ENCODE measurements around the gene L2HGDH.
"Not testable (repeated sequence)": the region's sequence is repeated elsewhere in the genome, so short reads cannot be mapped to it uniquely, and the experiment has no call there.

L2HGDH gene

GRCh38 chr14:50311972-50312733 lies at the start of gene L2HGDH, which contains the start of gene DMAC2L:
Gene L2HGDH (minus strand): TSS chr14:50312229. CDS start chr14:50312150, 79 bp downstream.
Gene DMAC2L (plus strand): TSS chr14:50312324. CDS start chr14:50321488, 9,164 bp downstream.
- DNase-seq, result peak; percentile 96

GRCh38 chr14:50360851-50361250 lies 48.8 kb upstream of the L2HGDH start:
- DNase-seq, result no peak

DNA sequence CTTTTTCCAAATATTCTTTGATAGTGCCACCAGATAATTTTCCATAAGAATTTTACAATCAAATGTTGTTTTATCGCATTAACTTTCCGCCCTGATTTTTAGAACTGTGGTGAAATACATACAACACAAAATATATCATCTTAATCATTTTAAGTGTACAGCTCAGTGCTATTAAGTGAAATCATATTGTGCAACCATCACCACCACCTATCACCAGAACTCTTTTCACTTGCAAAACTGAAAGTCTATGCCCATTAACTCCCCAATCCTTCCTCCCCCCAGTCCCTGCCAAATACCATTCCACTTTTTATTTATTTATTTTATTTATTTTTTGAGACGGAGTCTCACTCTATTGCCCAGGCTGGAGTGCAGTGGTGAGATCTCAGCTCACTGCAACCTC lies 48.1 kb upstream of the L2HGDH start:
- DNase-seq, result no peak

- no peak for DNase-seq
Observed at GRCh38 chr14:50359631-50360030, 47.6 kb upstream of the L2HGDH start.

DNA sequence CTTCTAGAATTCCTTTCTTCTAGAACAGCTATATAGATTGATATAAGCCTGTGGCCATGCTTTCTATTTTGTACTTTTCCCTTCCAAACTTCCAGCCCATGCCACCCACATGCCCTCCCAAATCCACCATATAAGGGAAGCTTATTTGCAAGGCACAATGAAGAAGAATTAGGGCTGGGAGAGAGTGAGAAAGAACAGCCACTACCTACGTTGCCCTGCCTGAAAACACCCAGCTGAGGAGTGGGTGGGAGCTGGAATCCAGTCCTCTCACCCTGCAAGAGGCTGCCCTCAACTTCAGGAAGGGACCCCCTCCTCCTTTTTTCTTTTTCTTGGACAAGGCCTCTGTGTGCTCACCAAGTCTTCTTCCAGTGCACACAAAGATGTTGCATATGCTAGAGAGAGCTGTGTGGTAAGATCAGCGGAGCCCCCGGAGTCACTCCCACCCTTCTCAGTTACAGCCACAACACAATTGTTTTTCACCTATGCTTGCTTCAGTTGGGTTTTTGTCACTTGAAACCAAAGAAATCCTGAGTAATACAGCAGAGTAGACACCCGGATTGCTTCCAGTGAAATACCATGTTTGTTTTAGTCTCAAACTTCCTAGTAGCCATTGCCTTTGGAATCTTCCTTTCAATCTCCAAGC lies 45.8 kb upstream of the L2HGDH start:
- no peak for DNase-seq

DNA sequence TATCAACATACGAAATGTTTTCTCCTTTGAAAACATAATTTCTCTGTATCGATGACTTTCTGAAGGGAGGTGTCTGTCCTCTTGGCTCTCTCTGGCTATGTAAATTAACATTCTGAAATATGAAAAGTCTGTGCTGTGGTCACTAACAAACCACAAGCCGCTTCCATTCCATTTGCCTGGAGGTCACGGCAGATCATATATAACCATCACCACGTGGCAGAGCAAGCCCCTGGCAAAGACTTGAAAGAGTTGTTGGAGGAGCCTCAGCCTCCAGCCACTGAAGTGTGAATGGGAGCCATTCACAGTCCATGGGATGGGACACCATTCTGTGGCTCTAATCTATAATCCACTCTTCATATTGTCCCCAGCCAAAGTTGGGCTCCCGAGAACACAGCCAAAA lies 45.1 kb upstream of the L2HGDH start:
- no peak for DNase-seq

GRCh38 chr14:50356283-50356682 lies 44.3 kb upstream of the L2HGDH start:
- not testable (repeated sequence) for DNase-seq

DNA sequence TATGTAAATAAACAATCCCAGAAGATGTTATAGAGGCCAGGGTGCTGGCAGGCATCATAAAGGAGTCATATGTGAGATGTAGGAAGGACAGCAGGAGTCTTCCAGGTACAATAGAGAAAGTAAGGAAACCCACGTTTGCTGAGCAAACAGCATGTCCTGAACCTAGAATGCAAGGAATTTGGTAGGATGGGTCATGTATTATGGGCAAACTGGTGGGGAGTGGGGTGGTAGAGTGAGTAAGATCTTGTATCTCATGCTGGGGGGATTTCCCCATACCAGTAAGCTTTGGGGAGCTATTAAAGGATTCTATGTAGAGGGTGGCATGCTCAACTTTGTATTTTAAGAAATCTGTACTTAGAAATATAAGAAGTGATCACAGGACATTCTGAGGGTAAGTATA lies 43.7 kb upstream of the L2HGDH start:
- DNase-seq, result no peak

DNA sequence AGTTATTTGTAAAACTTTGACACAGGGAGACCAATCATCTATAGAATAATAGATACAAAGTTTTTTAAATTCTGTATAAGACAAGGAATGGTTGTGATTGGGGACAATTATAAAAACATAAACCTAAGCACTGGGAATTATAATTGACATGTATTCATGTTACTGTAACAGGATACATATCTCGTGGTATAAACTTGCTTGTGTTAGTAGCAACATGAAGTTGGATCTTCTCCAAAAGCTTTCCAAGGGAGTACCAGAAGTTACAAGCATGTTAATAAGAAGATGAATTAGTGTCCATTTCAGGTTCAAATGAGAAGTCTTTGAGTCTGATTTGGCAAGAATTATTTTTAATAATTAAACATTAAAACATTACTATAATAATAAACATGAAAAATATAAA lies 42.5 kb upstream of the L2HGDH start:
- DNase-seq, result no peak

GRCh38 chr14:50353126-50353525 lies 41.1 kb upstream of the L2HGDH start:
- no peak for DNase-seq

GRCh38 chr14:50352584-50352983 lies 40.6 kb upstream of the L2HGDH start:
- no peak for DNase-seq

DNA sequence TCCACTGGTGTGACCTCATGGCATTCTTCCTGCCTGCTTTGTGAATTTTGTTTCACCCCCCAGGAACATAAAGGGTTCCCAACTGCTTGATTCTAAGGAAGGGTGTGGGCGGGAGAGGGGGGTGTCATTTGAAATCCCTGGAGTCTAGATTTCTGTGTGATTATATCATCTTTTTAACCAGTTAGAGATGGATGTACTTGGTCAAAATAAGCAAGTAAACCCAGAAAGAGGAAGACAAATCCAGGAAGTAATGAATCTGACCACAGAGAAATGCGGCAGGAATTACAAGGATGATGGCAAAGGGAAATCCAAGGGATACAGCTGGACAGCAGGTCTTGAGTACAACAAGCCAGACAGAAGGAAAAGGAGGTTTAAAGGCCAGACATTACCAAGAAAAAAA lies 38.9 kb upstream of the L2HGDH start:
- no peak for DNase-seq

DNA sequence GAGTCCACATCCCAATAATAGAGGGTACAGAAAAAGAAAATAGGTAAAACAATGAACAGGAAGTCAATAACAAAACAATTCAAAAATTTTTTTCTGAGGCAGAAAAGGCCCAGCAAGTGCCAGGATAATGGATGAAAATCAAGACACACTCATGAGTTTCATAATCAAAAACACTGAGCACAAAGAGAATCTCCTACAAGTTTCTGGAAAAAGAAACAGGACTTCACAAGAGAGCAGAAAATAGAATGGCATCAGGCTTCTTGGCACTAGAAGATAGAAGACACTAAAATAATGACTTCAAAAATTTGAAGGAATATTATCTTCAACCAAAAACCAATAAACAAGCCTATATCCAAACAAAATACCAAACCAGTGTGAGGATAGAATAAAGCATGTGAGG lies 36.9 kb upstream of the L2HGDH start:
- DNase-seq, result no peak

DNA sequence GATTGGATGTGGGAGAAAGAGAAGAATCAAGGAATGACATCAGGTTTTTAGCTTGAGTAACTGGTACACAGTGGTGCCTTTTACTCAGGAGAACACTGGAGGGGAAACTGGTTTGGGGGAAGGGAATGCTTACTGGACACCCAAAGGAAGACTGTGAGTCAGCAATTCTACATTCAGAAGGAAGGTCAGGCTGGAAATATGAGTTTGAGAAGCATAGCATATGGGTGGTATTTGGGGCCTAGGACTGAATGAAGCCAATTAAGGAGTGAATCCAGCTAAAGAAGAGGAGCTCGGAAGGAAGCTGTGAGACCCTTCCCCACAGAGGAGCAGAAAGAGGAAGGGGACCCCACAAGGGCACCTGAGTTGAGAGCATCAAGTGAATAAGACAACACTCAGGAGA lies 35.5 kb upstream of the L2HGDH start:
- no peak for DNase-seq

DNA sequence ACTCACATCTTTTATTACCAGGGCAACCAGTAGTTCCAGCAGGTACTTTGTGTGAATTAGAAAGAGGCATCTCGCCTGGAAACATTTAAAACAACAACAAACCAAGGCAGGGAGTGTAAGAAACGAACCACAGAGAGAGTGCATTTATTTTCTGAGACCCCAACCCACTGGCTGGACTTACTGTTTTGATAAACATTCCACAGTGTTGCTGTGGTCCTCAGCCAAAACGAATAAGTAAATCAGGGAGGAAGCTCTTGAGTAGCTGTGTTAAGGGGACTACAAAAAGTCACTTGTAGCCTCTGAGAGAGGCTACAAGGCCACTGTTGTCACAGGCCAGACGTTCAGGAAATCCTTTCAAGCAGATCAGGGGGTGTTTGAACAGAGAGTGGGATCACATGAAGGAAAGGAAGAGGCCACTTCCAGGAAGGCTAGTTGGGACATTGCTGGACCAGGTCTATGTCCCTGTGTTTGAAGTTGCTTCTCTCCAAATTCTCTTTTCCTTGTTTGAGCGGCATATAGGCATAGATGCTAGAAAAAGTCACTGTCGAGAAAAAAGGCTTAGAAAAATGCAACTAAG lies 33.9 kb upstream of the L2HGDH start:
- no peak for DNase-seq

DNA sequence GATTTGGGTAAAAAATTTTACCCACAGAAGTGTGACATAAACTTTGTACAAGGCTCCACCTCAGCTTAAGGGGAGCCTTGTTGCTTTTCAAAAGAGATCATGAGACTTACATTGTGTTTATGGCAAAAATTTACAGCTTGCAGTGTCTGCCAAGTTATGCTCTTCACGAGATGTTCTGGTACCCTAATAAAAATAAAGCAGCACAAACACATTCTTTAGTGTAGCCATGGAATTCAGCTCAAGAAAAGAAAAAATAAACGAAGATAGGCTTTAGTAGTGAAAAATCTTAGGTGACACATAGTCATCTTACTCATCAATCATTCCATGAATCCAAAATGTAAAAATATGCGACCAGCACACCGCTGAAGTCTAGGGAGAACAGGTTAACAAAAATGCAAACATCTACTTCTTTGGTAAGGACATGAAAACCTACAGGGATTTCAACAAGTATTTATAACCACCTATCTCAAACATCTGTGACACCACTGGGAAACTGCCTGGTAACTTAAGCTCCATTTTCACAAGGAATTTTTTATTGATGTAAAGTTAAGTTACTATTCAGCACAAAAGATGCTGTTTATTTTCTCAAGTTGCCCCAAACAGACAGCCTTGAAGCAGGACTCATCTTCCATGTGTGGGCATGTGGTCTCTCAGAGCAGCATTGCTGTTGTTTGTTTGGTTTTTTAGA lies 33.0 kb upstream of the L2HGDH start:
- no peak for DNase-seq

GRCh38 chr14:50344116-50344775 lies 32.2 kb upstream of the L2HGDH start:
- no peak for DNase-seq

DNA sequence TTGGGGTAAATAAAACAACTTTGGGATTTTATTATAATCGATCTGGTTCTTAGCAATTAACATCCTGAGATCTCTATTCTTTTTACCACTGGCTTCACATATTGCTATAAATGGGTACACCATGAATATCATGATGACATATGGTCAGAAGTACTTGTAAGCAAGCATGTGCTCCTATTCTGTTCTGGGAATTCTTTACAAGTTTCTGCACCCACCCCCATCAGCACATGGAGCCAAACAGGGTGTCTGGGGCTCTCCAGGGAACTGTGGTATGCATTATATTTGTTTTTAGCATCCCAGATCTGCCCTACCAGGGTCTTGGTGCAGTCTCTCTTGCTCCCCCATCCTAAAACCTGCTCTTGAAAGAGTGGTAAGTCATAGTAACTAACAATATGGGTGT lies 31.4 kb upstream of the L2HGDH start:
- DNase-seq, result no peak

- DNase-seq, result peak; percentile 58
Observed at GRCh38 chr14:50342221-50343078, 30.4 kb upstream of the L2HGDH start.

DNA sequence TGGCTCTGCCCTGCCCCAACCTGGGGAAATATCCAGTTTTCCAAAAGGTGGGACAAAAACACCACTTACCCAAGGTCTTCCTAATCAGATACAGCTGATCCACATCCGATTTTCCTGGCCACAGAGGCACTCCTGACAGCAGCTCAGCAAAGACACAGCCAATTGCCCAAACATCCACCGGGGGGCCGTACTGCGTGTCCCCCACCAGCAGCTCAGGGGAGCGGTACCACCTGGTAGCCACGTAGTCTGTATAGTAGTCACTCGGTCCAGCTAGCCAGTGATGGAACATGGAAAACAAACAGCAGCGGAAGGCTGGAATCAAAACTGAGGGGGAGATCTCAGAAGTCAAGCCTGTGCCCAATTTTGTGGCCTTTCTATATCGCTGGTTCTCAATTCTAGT lies 28.9 kb upstream of the L2HGDH start:
- DNase-seq, result no peak

- DNase-seq, result no peak
Observed at GRCh38 chr14:50340045-50340444, 28.0 kb upstream of the L2HGDH start.

All from right hindlimb (tissue), 1 donor.